OCI-LY1 (cell line): ENCODE data around the gene OPA1.

Experiments used
- H2AFZ ChIP-seq: fragments of 200-600 bp; sonication (generic), shearing (Covaris generic); 2 replicates; pipeline ENCODE4 v1.6.0; 2014; ENCODE audit warnings: antibody characterized with exemption, mild to moderate bottlenecking, low read length
- H3F3A ChIP-seq: fragments of 200-600 bp; sonication (generic), shearing (Covaris generic); 2 replicates; pipeline ENCODE4 v1.6.0; 2014; ENCODE audit warnings: mild to moderate bottlenecking, antibody characterized with exemption, low read length, moderate library complexity; ENCODE audit not compliant: insufficient read depth
- H3K27ac ChIP-seq: fragments of 200-600 bp; sonication (generic); 2 replicates; pipeline ENCODE4 v1.5.1; 2014; ENCODE audit warnings: low read length, mixed run types, mild to moderate bottlenecking, low read depth; ENCODE audit not compliant: poor library complexity, severe bottlenecking
- H3K27me3 ChIP-seq: fragments of 200-600 bp; sonication (generic); 2 replicates; pipeline ENCODE4 v1.6.0; 2014; ENCODE audit warnings: antibody characterized with exemption, mild to moderate bottlenecking, low read length, moderate library complexity; ENCODE audit not compliant: insufficient read depth
- H3K36me3 ChIP-seq: fragments of 200-600 bp; sonication (generic); 2 replicates; pipeline ENCODE4 v1.6.1; 2014; ENCODE audit warnings: mild to moderate bottlenecking, antibody characterized with exemption, low read length, moderate library complexity, mixed read lengths; ENCODE audit not compliant: insufficient read depth
- H3K4me1 ChIP-seq: fragments of 200-600 bp; sonication (generic); 2 replicates; pipeline ENCODE4 v1.5.1; 2014; ENCODE audit warnings: mild to moderate bottlenecking, low read length, moderate library complexity; ENCODE audit not compliant: insufficient read depth, severe bottlenecking
- H3K4me2 ChIP-seq: fragments of 200-600 bp; sonication (generic), shearing (Covaris generic); 2 replicates; pipeline ENCODE4 v1.6.1; 2014; ENCODE audit warnings: low read length
- H3K4me3 ChIP-seq: fragments of 200-600 bp; sonication (generic); 2 replicates; pipeline ENCODE4 v1.5.1; 2014; ENCODE audit warnings: low read length, low read depth, mild to moderate bottlenecking, mixed read lengths; ENCODE audit not compliant: poor library complexity, severe bottlenecking
- H3K79me2 ChIP-seq: fragments of 200-600 bp; shearing (Covaris generic); 2 replicates; pipeline ENCODE4 v1.6.1; 2016; ENCODE audit warnings: mixed run types, low read length, mixed read lengths; ENCODE audit not compliant: insufficient read depth
- H3K9ac ChIP-seq: fragments of 200-600 bp; sonication (generic), shearing (Covaris generic); 2 replicates; pipeline ENCODE4 v1.6.1; 2014; ENCODE audit warnings: mild to moderate bottlenecking, low read length, mixed read lengths
- H3K9me2 ChIP-seq: fragments of 200-600 bp; sonication (generic), shearing (Covaris generic); 2 replicates; pipeline ENCODE4 v1.6.1; 2014; ENCODE audit warnings: low read depth, mild to moderate bottlenecking, low read length, mixed read lengths
- H3K9me3 ChIP-seq: fragments of 200-600 bp; shearing (Covaris generic); 2 replicates; pipeline ENCODE4 v1.6.1; 2014; ENCODE audit warnings: low read length, mixed read lengths
- H4K20me1 ChIP-seq: fragments of 200-600 bp; sonication (generic), shearing (Covaris generic); 2 replicates; pipeline ENCODE4 v1.6.0; 2016; ENCODE audit warnings: mild to moderate bottlenecking, low read length; ENCODE audit not compliant: insufficient read depth
- CTCF ChIP-seq: fragments of 200-600 bp; sonication (generic), shearing (Covaris generic); IDR thresholded peaks from 2 replicates; pipeline ENCODE4 v1.5.1; 2017; ENCODE audit warnings: mild to moderate bottlenecking, antibody characterized with exemption, low read length, moderate library complexity, mixed read lengths
- EZH2 ChIP-seq: fragments of 200-600 bp; sonication (generic), shearing (Covaris generic); IDR thresholded peaks from 2 replicates; pipeline ENCODE4 v1.8.0; 2017; ENCODE audit warnings: borderline replicate concordance, mixed run types, mild to moderate bottlenecking, antibody characterized with exemption, low read length, moderate library complexity, mixed read lengths

Gene OPA1

DNA sequence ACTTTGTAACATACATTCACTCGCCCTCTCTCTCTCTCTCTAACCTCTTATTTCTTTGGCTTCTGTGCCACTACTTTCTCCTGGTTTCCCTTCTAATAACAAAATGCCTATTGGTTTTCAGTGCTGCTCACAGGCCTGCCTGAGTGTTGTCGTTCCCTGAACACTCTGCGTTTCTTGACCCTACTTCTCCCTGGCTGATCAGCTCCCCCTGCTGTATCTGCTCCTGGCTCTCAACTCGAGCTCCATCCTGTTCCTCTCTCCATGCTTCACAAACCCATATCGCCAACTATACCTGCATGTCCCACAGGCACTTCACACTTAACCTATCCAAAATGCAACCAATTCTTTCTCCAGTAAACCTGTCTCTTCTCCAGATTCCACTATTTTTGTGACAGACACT lies 111.4 kb downstream of the OPA1 start:
- no peaks in the 10 kb centered on the region for H3K27me3 ChIP-seq
- H3F3A ChIP-seq = no peaks in the 10 kb centered on the region
- H3K9ac ChIP-seq = no peak overlapping the region
- H3K27ac ChIP-seq = no peak overlapping the region
- H3K9me3 ChIP-seq = no peaks in the 10 kb centered on the region
- H4K20me1 ChIP-seq = no peaks in the 10 kb centered on the region
- peaks cover 15% of the 10 kb centered on the region for H3K4me1 ChIP-seq
- H3K36me3 ChIP-seq = no peaks in the 10 kb centered on the region
- H3K4me2 ChIP-seq = no peak overlapping the region
- no peaks in the 10 kb centered on the region for H3K79me2 ChIP-seq
- no peak overlapping the region for H3K4me3 ChIP-seq
- H3K9me2 ChIP-seq = no peaks in the 10 kb centered on the region
- no peak overlapping the region for H2AFZ ChIP-seq
- TF ChIP-seq CTCF (peak; percentile 23; the same call in 1 of the 2 replicates), EZH2 (no peak)

GRCh38 chr3:193708270-193708669 lies 115.3 kb downstream of the OPA1 start:
- Histone ChIP-seq H3K4me2 (no peak overlapping the region), H3K9me2 (no peaks in the 10 kb centered on the region), H3K4me3 (no peak overlapping the region), H4K20me1 (no peaks in the 10 kb centered on the region), H3K4me1 (no peaks in the 10 kb centered on the region), H3K9ac (no peak overlapping the region), H3F3A (no peaks in the 10 kb centered on the region), H3K9me3 (no peaks in the 10 kb centered on the region), H3K79me2 (no peaks in the 10 kb centered on the region), H2AFZ (no peak overlapping the region), H3K27me3 (no peaks in the 10 kb centered on the region), H3K27ac (no peak overlapping the region), H3K36me3 (no peaks in the 10 kb centered on the region)
- no peak for TF ChIP-seq EZH2
- no peak for TF ChIP-seq CTCF

GRCh38 chr3:193710286-193711165 lies 117.5 kb downstream of the OPA1 start:
- Histone ChIP-seq H3K9ac (no peak overlapping the region), H3K27ac (no peak overlapping the region), H3F3A (no peaks in the 10 kb centered on the region), H3K4me2 (no peak overlapping the region), H4K20me1 (no peaks in the 10 kb centered on the region), H3K9me2 (no peaks in the 10 kb centered on the region), H3K36me3 (no peaks in the 10 kb centered on the region), H3K79me2 (no peaks in the 10 kb centered on the region), H3K4me3 (no peak overlapping the region), H3K9me3 (peaks cover 10% of the 10 kb centered on the region), H2AFZ (no peak overlapping the region), H3K27me3 (no peaks in the 10 kb centered on the region), H3K4me1 (no peaks in the 10 kb centered on the region)
- TF ChIP-seq EZH2 (no peak), CTCF (no peak)
